K562 (cell line): ENCODE data around the gene F12. TPM values are rescaled to one million over a fixed set of nuclear protein-coding genes. Genes with fewer than 3 reads are reported as not detected.

ENCODE experiments used
- ARID4B ChIP-seq: sonication (generic); formaldehyde crosslinking; IDR thresholded peaks from 2 replicates; pipeline ENCODE4 v1.8.0; 2022; ENCODE audit warnings: mild to moderate bottlenecking, missing genetic modification reagents
- MGA ChIP-seq: fragments of 450-650 bp; IDR thresholded peaks from 2 replicates; pipeline ENCODE4 v1.6.1; 2016; ENCODE audit warnings: mild to moderate bottlenecking, moderate library complexity
- TCF7L2 ChIP-seq: fragments of 150-350 bp; IDR thresholded peaks from 2 replicates; pipeline ENCODE4 v1.6.1; 2016; ENCODE audit warnings: low read depth, mild to moderate bottlenecking, low read length, moderate library complexity
- ZNF24 ChIP-seq: fragments of 450-650 bp; IDR thresholded peaks from 2 replicates; pipeline ENCODE4 v1.6.1; 2016
- polyA plus RNA-seq, 8 experiments: library from polyadenylated mRNA; depleted of rRNA in 4 of 8; stranded (reverse) in 5 of 8; unstranded in 3 of 8; fragments of >200 nt; fragmentation: Nextera tagmentation in 2 of 8; fragmentation: Illumina TruSeq in 1 of 8; extraction: Ambion mirVana in 2 of 8; extraction: Trizol in 1 of 8; gene quantifications; 2 replicates each; pipeline versions ENCODE4 v1.2.1 to v1.2.3, GENCODE V29; 2011 to 2014; ENCODE audit warnings: inconsistent platforms in 1 of 8, missing spikeins in 1 of 8
- total RNA-seq, 7 experiments: library from RNA; depleted of rRNA in 6 of 7; stranded (reverse); fragments of >200 nt in 6 of 7; fragmentation: Illumina TruSeq in 2 of 7; extraction: Trizol in 2 of 7; gene quantifications; 2 replicates each; pipeline versions ENCODE4 v1.2.1 to v1.2.3, GENCODE V29; 2011 to 2021; ENCODE audit warnings: low replicate concordance in 1 of 7

The F12 gene
- total and polyA plus RNA-seq, 9 of the 15 experiments (the other 6 are each of a cell fraction or from before 2014, with no cell fraction given): 0.59 to 18.3 (median 3.6) TPM

GRCh38 chr5:177362610-177363507, 46.5 kb downstream of the F12 start (continued):
- TF ChIP-seq MGA (peak; percentile 29; the same call in 1 of the 2 replicates), ARID4B (CRISPR knock-in tag) (peak; percentile 68; the same call in 1 of the 2 replicates), ZNF24 (no peak), TCF7L2 (no peak)
